Caco-2 (cell line): ENCODE results near the gene RARS1. TPM values are rescaled to one million over a fixed set of nuclear protein-coding genes. Genes with fewer than 3 reads are reported as not detected.

Experiments used
- BruUV-seq: library from RNA; stranded (reverse); fragments of 400-500 nt; replicated peaks from 2 replicates; lab custom pipeline; 2021; lab: Mats Ljungman, UMichigan
- CTCF ChIA-PET: fragments of 300-600 bp; sonication (Branson Sonifier 250); formaldehyde crosslinking; loops from one replicate; lab custom pipeline; 2022; ENCODE audit warnings: antibody characterized with exemption; lab: Charles Lee
- POLR2A ChIA-PET: fragments of 300-600 bp; sonication (Branson Sonifier 250); formaldehyde crosslinking; loops from one replicate; lab custom pipeline; 2022; ENCODE audit warnings: antibody characterized with exemption; lab: Charles Lee
- DNase-seq, 2 experiments: peaks; one replicate each; pipeline versions ENCODE4 v3.0.0 to v3.0.0-alpha.2; 2020 to 2022
- H3K27me3 ChIP-seq: replicated peaks from 2 replicates; pipeline ENCODE4 v1.6.0; 2011; ENCODE audit warnings: low read length; ENCODE audit not compliant: control insufficient read depth, insufficient read depth
- H3K36me3 ChIP-seq: 2 replicates; pipeline ENCODE4 v1.5.1; 2011; ENCODE audit warnings: low read length; ENCODE audit not compliant: control insufficient read depth, insufficient read depth
- H3K4me1 ChIP-seq: fragments of 250-450 bp; sonication (Bioruptor Pico); 2 replicates; pipeline ENCODE4 v1.5.1; 2020; ENCODE audit warnings: mild to moderate bottlenecking
- H3K4me3 ChIP-seq: 2 replicates; pipeline ENCODE4 v1.5.1; 2011; ENCODE audit warnings: low read depth, mild to moderate bottlenecking, control low read depth, low read length
- H3K9me3 ChIP-seq: fragments of 250-450 bp; sonication (Bioruptor Pico); 2 replicates; pipeline ENCODE4 v1.5.1; 2020; ENCODE audit warnings: mild to moderate bottlenecking, moderate library complexity
- H3K27ac Mint-ChIP-seq: one replicate; pipeline ENCODE4 v1.8.0; 2022; ENCODE audit warnings: mixed read lengths; ENCODE audit not compliant: unreplicated experiment
- H3K27me3 Mint-ChIP-seq: one replicate; pipeline ENCODE4 v1.8.0; 2022; ENCODE audit warnings: mixed read lengths; ENCODE audit not compliant: insufficient read depth, unreplicated experiment
- H3K36me3 Mint-ChIP-seq: one replicate; pipeline ENCODE4 v1.8.0; 2022; ENCODE audit warnings: mild to moderate bottlenecking, mixed read lengths; ENCODE audit not compliant: insufficient read depth, unreplicated experiment
- H3K4me1 Mint-ChIP-seq: one replicate; pipeline ENCODE4 v1.8.0; 2022; ENCODE audit warnings: low read depth, mixed read lengths; ENCODE audit not compliant: unreplicated experiment
- H3K4me3 Mint-ChIP-seq: one replicate; pipeline ENCODE4 v1.8.0; 2022; ENCODE audit warnings: mild to moderate bottlenecking, moderate library complexity, mixed read lengths; ENCODE audit not compliant: unreplicated experiment
- H3K9me3 Mint-ChIP-seq: one replicate; pipeline ENCODE4 v1.8.0; 2022; ENCODE audit warnings: mixed read lengths; ENCODE audit not compliant: unreplicated experiment
- CTCF ChIP-seq, 2 experiments: fragments of 200-600 bp in 1 of 2; IDR thresholded peaks; 1 replicate in 1 of 2; 2 replicates in 1 of 2; pipeline versions ENCODE4 v1.5.1 to v1.8.0; 2011 to 2022; ENCODE audit warnings: antibody characterized with exemption in 1 of 2, control low read depth in 1 of 2, inconsistent platforms in 1 of 2, low read depth in 1 of 2, low read length in 1 of 2, mild to moderate bottlenecking in 1 of 2, moderate library complexity in 1 of 2; ENCODE audit not compliant: insufficient read depth in 1 of 2, severe bottlenecking in 1 of 2, unreplicated experiment in 1 of 2
- intact Hi-C: fragments of 100-400 bp; cut with micrococcal nuclease; formaldehyde crosslinking; loops from one replicate; pipeline ENCODE4 v1.10.0; 2022; ENCODE audit not compliant: unreplicated experiment
- total RNA-seq: library from RNA; stranded (reverse); gene quantifications from 2 replicates; pipeline ENCODE4 v1.2.3, GENCODE V29; 2022

The RARS1 gene
- total RNA-seq, 1 experiment from 2014 or later = 124 TPM

- no peak for DNase-seq
- Histone ChIP-seq H3K4me3 (no peak overlapping the region), H3K27me3 (no peaks in the 10 kb centered on the region), H3K4me1 (no peaks in the 10 kb centered on the region), H3K9me3 (no peaks in the 10 kb centered on the region), H3K36me3 (no peaks in the 10 kb centered on the region)
- no TSS peak for BruUV-seq
- H3K9me3 Mint-ChIP-seq = no peaks in the 10 kb centered on the region
- POLR2A ChIA-PET = no interaction called here
- H3K4me3 Mint-ChIP-seq = no peak overlapping the region
- intact Hi-C loops = no loop called here
- no peaks in the 10 kb centered on the region for H3K36me3 Mint-ChIP-seq
- CTCF ChIA-PET = no interaction called here
- no peak for TF ChIP-seq CTCF (IDR thresholded peaks at IDR 0.05; ENCODE audit: insufficient read depth in 1 of 2, low read depth in 1 of 2, low read length in 1 of 2, severe bottlenecking in 1 of 2, unreplicated experiment in 1 of 2)
- no peaks in the 10 kb centered on the region for H3K4me1 Mint-ChIP-seq
- H3K27me3 Mint-ChIP-seq = no peaks in the 10 kb centered on the region
- H3K27ac Mint-ChIP-seq = no peak overlapping the region
Measured at GRCh38 chr5:168537176-168537575, 50.9 kb downstream of the RARS1 start.

GRCh38 chr5:168549554-168549953, 63.3 kb downstream of the RARS1 start:
- CTCF ChIA-PET = no interaction called here
- H3K27me3 ChIP-seq = no peaks in the 10 kb centered on the region
- H3K4me3 Mint-ChIP-seq = no peak overlapping the region
- H3K27me3 Mint-ChIP-seq = no peaks in the 10 kb centered on the region
- peaks cover 37% of the 10 kb centered on the region for H3K36me3 Mint-ChIP-seq
- POLR2A ChIA-PET = no interaction called here
- H3K9me3 Mint-ChIP-seq = no peaks in the 10 kb centered on the region
- peaks cover 2% of the 10 kb centered on the region for H3K36me3 ChIP-seq
- no peaks in the 10 kb centered on the region for H3K4me1 Mint-ChIP-seq
- H3K4me3 ChIP-seq = no peak overlapping the region
- no peak for DNase-seq
- no peaks in the 10 kb centered on the region for H3K4me1 ChIP-seq
- no TSS peak for BruUV-seq
- no peaks in the 10 kb centered on the region for H3K9me3 ChIP-seq
- intact Hi-C loops = no loop called here
- TF ChIP-seq CTCF (IDR thresholded peaks at IDR 0.05; ENCODE audit: insufficient read depth in 1 of 2, low read depth in 1 of 2, low read length in 1 of 2, severe bottlenecking in 1 of 2, unreplicated experiment in 1 of 2) = no peak
- no peak overlapping the region for H3K27ac Mint-ChIP-seq

- Mint-ChIP-seq H3K27ac (no peak overlapping the region), H3K27me3 (no peaks in the 10 kb centered on the region), H3K9me3 (no peaks in the 10 kb centered on the region), H3K4me3 (no peak overlapping the region), H3K36me3 (peaks cover 44% of the 10 kb centered on the region), H3K4me1 (no peaks in the 10 kb centered on the region)
- H3K36me3 ChIP-seq = peaks cover 2% of the 10 kb centered on the region
- ChIA-PET CTCF (no interaction called here), POLR2A (no interaction called here)
- no peak for DNase-seq
- intact Hi-C loops = no loop called here
- no peaks in the 10 kb centered on the region for H3K9me3 ChIP-seq
- no peaks in the 10 kb centered on the region for H3K4me1 ChIP-seq
- no peak for TF ChIP-seq CTCF (IDR thresholded peaks at IDR 0.05; ENCODE audit: insufficient read depth in 1 of 2, low read depth in 1 of 2, low read length in 1 of 2, severe bottlenecking in 1 of 2, unreplicated experiment in 1 of 2)
- no peaks in the 10 kb centered on the region for H3K27me3 ChIP-seq
- no peak overlapping the region for H3K4me3 ChIP-seq
- no TSS peak for BruUV-seq
Measured at GRCh38 chr5:168550656-168551055, 64.4 kb downstream of the RARS1 start.
